Duodenal mucosa (tissue), 2 donors: ENCODE measurements around the gene AATK.

ENCODE experiments used
- H3K27ac ChIP-seq: one replicate; pipeline ENCODE4 v1.7.0; 2013; ENCODE audit warnings: low read depth, low read length
- H3K27me3 ChIP-seq, 2 donors: one replicate each; pipeline ENCODE4 v1.7.0; 2013; ENCODE audit warnings: low read length in 2 of 2, control low read depth in 1 of 2; ENCODE audit not compliant: insufficient read depth in 2 of 2, control insufficient read depth in 1 of 2
- H3K36me3 ChIP-seq, 2 donors: one replicate each; pipeline ENCODE4 v1.7.0; 2013; ENCODE audit warnings: low read length in 2 of 2, control low read depth in 1 of 2; ENCODE audit not compliant: insufficient read depth in 2 of 2, control insufficient read depth in 1 of 2
- H3K4me1 ChIP-seq, 2 donors: one replicate each; pipeline ENCODE4 v1.7.0; 2013; ENCODE audit warnings: low read length in 2 of 2, control low read depth in 1 of 2; ENCODE audit not compliant: insufficient read depth in 2 of 2, control insufficient read depth in 1 of 2
- H3K4me3 ChIP-seq, 2 donors: one replicate each; pipeline ENCODE4 v1.7.0; 2013; ENCODE audit warnings: low read length in 2 of 2, low read depth in 1 of 2
- H3K9ac ChIP-seq, 2 donors: one replicate each; pipeline ENCODE4 v1.7.0; 2013; ENCODE audit warnings: low read length in 2 of 2, low read depth in 1 of 2
- H3K9me3 ChIP-seq, 2 donors: one replicate each; pipeline ENCODE4 v1.7.0; 2013; ENCODE audit warnings: low read length in 2 of 2, control low read depth in 1 of 2; ENCODE audit not compliant: control insufficient read depth in 1 of 2

The AATK gene

DNA sequence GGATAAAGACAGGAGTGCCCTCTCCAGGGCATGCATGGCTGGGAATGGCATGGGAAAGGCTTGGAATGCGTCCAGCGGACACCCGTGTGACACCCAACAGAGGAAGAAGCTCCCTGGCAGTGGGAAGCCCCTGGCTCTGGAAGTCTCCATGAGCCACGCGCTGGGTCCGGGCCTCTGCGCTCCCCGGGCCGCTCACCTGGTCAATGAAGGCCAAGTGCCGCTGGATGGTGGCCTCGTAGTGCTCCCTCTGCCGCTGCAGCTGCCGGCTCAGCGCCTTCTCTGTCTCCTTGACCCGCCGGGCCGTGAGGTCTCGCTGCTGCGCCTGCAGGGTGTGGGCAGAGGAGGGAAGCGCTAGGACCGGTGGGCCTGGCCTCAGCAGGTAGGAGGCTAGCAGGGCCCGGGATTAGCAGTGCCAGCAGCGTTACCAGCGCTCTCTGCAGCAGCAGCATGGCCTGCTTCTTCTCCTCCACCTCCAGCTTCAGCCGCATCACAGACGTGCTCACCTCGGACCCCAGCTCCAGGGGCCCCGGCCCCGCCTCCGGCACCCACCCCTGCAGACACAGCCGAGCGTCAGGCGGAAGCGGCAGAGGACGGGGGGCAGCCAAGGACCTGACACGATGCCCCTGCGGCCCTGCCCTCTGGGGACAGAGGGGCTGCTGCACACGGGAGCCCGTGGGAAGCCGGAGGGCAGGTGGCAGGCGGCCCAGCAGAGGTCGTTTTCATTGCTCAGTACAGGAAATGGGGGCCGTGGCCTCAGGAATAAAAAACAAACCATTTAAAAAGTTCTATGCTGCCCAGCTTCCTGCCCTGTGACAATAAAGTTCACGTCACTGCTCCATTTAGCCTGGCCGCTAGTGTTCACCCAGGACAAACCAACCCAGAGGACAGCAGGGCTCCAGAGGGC lies 30.7 kb upstream of the AATK start:
- Histone ChIP-seq H3K27me3 (no peaks in the 10 kb centered on the region), H3K36me3 (no peaks in the 10 kb centered on the region), H3K9me3 (no peaks in the 10 kb centered on the region), H3K27ac (no peak overlapping the region), H3K4me3 (no peak overlapping the region), H3K4me1 (no peaks in the 10 kb centered on the region), H3K9ac (no peak overlapping the region)

DNA sequence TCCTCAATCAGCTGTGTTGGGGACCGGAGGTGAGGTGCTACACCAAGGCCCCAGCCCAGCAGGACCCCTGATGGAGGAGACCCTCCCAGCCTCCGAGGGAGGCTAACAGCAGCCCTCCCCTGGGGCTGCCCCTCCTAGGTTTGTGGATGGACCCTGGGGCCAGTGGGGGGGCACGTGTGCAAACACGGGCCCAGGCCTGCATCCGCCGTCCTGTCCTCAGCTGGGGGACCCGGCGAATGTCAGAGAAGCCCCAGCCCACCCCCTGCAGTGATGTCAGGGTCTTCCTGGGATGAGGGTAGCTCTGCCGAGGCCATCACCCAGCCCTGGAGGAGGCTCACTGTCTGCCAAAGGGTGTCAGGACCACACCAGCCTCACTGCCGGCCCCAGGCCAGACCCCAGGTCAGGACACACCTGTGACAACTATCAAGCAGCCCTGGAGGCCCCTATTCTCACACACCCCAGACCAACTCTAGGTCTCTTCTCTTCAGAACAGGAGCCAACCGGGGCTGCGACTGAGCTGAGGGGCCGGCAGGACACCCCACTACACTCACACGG lies 30.0 kb upstream of the AATK start:
- no peaks in the 10 kb centered on the region for H3K9me3 ChIP-seq
- no peaks in the 10 kb centered on the region for H3K27me3 ChIP-seq
- H3K9ac ChIP-seq: no peak overlapping the region
- H3K36me3 ChIP-seq: no peaks in the 10 kb centered on the region
- no peaks in the 10 kb centered on the region for H3K4me1 ChIP-seq
- no peak overlapping the region for H3K27ac ChIP-seq
- no peak overlapping the region for H3K4me3 ChIP-seq

DNA sequence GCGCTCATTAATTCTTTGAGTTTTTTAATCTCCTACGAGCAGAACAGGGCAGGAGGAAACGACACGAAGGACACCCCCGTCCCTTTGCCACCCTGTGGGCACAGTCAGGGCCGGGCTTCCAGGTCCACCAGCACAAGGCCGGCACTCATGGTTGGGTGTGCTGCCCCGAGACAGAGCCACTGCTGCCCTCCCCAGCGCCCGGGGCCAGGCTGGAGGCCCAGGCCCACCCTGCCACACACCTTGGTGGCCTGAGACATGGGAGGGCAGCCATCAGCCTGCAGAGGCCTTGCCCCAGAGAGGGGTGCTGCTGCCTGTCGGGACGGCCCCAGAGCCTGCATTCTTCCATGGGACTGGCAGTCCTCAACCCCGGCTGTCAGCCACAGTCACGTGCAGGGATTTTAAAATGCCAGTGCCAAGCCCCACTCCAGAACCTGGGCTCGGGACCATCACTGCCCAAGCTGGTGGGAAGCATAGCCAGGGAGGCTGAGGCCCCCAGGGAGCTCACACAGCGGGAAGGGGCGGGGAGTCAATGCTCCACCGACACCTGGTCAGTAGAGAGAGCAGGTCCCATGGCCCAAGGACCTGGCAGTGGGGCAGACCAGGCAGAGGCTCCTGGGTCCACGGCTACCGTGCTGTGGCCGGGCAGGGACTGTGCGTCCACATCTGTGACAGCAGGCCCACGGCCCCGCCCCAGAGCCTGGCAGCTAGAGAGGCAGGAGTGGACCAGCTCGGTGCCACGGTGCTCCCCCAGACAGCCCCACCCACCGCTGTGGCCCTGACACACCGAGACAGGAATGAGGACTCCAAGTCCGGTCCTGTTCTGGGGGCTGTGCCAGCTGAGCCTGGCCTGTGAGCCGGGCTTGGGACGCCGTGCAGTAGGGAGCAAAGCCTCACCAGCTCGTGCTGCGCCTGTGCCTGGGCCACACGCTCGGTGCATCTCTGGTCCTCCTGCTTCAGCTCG lies 29.2 kb upstream of the AATK start:
- Histone ChIP-seq H3K27me3 (no peaks in the 10 kb centered on the region), H3K9me3 (no peaks in the 10 kb centered on the region), H3K4me1 (no peaks in the 10 kb centered on the region), H3K4me3 (no peak overlapping the region), H3K9ac (no peak overlapping the region), H3K27ac (no peak overlapping the region), H3K36me3 (no peaks in the 10 kb centered on the region)

DNA sequence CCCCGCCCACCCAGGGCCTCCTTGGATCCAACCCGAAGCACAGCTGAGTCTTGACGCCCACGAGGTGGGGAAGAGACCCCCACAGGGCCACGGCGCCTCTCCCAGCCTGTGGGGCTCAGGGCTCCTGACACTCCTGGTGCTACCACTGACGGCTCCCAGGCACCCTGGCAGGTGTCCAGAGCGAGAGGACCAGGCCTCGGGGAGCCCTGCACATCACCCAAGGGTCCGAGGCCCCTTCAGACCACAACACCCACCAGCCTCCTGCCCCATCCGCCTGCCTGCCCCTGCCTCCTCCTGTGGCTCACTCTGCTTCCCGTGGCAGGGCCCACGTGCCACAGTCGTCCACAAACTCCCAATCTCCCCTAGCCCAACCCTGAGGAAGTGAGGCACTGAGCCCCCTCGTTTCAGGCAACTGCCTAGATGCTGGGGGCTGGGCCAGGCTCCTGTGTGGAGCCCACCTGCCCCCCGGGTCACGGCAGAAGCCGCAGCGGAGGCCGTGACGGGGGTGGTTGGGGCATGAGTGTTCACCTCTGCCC lies 28.3 kb upstream of the AATK start:
- H3K4me3 ChIP-seq: no peak overlapping the region
- H3K4me1 ChIP-seq: no peaks in the 10 kb centered on the region
- H3K27ac ChIP-seq: no peak overlapping the region
- no peak overlapping the region for H3K9ac ChIP-seq
- no peaks in the 10 kb centered on the region for H3K36me3 ChIP-seq
- no peaks in the 10 kb centered on the region for H3K9me3 ChIP-seq
- H3K27me3 ChIP-seq: no peaks in the 10 kb centered on the region

DNA sequence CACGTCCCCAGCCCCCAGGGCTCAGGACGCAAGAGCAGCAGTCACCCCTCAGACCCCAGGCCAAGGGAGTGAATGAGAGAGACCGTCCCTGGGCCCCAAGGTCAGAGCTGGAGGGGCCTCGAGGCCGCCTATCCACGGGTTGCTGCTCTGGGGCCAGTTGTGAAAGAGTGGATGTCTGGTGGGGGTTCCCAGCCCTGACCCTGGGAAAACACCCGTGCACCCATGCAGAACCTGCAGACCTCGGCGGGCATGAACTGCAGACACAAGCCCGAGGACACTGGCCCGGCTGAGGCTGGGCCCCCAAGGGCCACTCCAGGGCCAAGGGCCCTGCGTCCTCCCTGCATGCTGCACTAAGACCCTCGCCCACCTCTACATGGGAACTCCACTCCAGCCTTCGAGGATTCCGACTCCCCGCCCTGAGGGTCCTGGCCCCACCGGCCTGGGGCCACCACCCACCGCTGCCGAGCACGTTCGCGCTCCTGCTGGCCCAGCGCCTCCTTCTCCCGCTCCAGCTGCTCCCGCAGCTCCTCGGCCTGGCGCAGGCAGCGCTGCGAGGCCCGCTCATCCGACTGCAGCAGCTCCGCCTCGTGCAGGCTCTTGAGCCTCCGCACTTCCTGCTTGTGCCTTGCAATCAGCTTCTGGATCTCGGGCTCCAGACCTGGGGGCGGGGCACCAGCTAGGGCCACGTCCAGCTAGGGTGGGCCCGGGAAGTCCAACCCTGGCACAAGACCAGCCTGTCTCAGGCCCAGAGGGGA lies 27.6 kb upstream of the AATK start:
- no peaks in the 10 kb centered on the region for H3K27me3 ChIP-seq
- H3K9ac ChIP-seq: no peak overlapping the region
- no peaks in the 10 kb centered on the region for H3K9me3 ChIP-seq
- no peak overlapping the region for H3K27ac ChIP-seq
- no peaks in the 10 kb centered on the region for H3K4me1 ChIP-seq
- no peak overlapping the region for H3K4me3 ChIP-seq
- no peaks in the 10 kb centered on the region for H3K36me3 ChIP-seq

DNA sequence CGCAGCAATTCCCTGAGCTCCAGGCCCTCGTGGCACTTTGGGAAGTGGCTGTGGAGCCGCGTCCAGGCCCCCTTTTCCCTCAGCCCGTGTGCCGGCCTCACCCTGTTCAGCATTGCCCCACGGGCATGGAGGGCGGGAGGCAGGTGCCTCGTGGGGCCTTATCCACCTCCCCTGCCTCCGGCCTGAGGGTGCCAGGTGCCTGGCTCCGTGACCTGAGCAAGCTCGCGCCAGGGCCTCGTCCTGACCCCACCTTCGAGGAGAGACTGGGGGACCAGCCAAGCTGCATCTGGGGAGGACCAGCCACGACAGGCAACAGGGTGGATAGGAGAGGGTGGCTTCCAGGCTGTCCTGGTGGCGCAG lies 27.0 kb upstream of the AATK start:
- Histone ChIP-seq H3K4me1 (no peaks in the 10 kb centered on the region), H3K9me3 (no peaks in the 10 kb centered on the region), H3K36me3 (no peaks in the 10 kb centered on the region)

DNA sequence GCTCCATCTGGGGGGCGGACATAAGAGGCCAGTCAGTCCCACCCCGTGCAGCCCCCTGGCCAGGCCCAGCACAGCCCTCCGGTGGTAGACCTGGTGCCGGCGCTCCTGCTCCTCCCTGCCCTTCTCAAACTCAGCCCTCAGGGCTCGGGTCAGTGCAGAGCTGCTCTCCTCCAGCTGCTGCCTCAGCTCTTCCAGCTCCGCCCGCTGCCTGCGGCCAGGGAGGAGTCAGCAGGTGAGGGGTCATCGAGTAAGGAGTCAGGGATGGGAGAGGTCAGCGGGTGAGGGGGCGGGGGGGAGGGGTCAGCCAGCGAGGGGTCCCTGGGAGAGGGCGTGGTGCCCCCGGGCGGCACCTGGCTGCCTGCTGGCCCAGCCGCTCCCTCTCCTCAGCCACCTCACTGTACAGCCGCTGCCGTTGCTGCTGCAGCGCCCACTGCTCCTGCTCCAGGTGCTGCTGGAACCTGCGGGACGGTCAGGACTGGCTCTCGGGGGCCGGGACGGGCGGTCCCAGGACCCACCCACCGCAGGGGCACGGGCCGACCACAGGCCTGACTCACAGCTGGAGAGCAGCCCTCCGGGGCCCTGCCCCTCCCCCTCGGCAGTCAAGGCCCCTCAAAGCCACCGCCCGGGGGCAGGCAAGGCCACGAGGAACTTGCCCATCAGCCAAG lies 26.5 kb upstream of the AATK start:
- H3K27ac ChIP-seq: no peak overlapping the region
- no peak overlapping the region for H3K9ac ChIP-seq
- H3K4me1 ChIP-seq: no peaks in the 10 kb centered on the region
- H3K9me3 ChIP-seq: no peaks in the 10 kb centered on the region
- no peaks in the 10 kb centered on the region for H3K27me3 ChIP-seq
- H3K4me3 ChIP-seq: no peak overlapping the region
- H3K36me3 ChIP-seq: no peaks in the 10 kb centered on the region

More for the DNA sequence above, 27.0 kb upstream of the AATK start:
- Histone ChIP-seq H3K27ac (no peak overlapping the region), H3K27me3 (no peaks in the 10 kb centered on the region), H3K4me3 (no peak overlapping the region), H3K9ac (no peak overlapping the region)

DNA sequence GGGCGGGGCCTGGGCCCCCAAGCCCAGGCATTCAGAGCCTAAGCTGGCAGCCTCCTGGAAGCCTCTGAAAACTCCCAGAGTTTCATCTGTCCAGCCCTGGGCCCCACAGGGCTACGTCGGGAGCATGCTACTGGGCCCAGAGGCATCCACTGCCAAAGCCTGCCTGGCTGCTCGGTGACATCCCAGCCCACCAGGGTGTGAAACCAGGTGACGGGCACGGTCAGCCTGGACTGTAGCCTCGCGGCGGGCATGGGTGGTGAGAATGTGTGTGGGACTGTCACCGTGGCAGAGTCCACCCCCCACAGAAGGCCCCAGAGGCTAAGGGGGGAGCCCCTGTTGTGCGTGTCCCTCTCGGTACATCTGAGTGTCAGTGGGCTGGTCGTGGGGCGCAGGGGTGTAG lies 25.6 kb upstream of the AATK start:
- no peaks in the 10 kb centered on the region for H3K4me1 ChIP-seq
- H3K4me3 ChIP-seq: no peak overlapping the region
- H3K9ac ChIP-seq: no peak overlapping the region
- H3K9me3 ChIP-seq: no peaks in the 10 kb centered on the region
- H3K27ac ChIP-seq: no peak overlapping the region
- H3K27me3 ChIP-seq: no peaks in the 10 kb centered on the region
- H3K36me3 ChIP-seq: no peaks in the 10 kb centered on the region

DNA sequence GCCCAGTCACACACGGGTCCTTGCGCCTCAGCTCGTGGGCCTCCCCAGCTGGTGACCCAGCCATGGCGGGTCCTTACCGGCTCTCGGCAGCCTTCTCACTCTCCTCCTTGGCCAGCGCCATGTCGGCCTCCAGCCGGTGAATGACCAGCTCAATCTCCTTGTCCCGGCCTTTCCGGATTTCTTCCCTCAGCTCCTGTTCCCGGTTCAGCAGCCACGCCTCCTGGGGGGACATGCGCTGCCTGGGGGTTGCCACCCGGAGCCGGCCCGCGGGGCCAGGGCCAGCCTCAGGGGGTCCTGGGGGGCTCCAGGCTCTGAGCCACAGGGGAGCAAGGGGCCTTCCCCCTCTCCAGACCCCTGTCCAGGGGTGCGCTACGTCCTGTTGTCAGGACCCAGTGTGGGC lies 25.1 kb upstream of the AATK start:
- no peaks in the 10 kb centered on the region for H3K36me3 ChIP-seq
- no peaks in the 10 kb centered on the region for H3K4me1 ChIP-seq
- no peaks in the 10 kb centered on the region for H3K27me3 ChIP-seq
- H3K27ac ChIP-seq: no peak overlapping the region
- no peak overlapping the region for H3K4me3 ChIP-seq
- no peak overlapping the region for H3K9ac ChIP-seq
- no peaks in the 10 kb centered on the region for H3K9me3 ChIP-seq
